ENCODE data around the gene AMELX.

AMELX gene

DNA sequence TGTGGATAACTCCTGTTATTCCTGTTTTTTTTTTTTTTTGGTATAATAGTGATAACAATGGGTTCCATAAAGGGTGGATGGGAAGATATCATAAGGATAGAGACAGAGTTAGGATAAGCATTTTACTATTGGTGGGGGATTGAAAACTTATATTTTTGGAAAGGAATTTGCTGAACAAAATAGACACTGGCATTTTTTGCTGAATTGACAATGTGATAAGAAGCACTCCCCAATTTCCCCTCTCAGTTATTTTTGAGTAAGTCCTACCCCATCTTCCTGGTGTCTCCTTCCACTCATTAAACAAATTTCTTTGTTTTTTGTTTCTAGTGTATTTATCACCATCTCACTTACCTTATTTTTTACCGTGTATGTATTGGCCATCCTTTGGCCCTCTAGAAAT, 55.8 kb downstream of the AMELX start:
- no peaks in the 10 kb centered on the region for H3K4me1 Mint-ChIP-seq
- no peaks in the 10 kb centered on the region for H3K27me3 Mint-ChIP-seq
- ATAC-seq (replicated peaks; ENCODE audit: extremely low read depth, poor library complexity, severe bottlenecking), result no peak

GRCh38 chrX:11349661-11350337, 56.6 kb downstream of the AMELX start:
- no peaks in the 10 kb centered on the region for H3K27me3 Mint-ChIP-seq
- H3K4me1 Mint-ChIP-seq, result no peaks in the 10 kb centered on the region
- no peaks in the 10 kb centered on the region for H3K36me3 Mint-ChIP-seq (ENCODE audit: insufficient read depth)
- no peak for ATAC-seq (replicated peaks; ENCODE audit: extremely low read depth, poor library complexity, severe bottlenecking)
- H3K9me3 Mint-ChIP-seq, result no peaks in the 10 kb centered on the region
- H3K27ac Mint-ChIP-seq (ENCODE audit: low read depth), result no peak overlapping the region
- no peak for DNase-seq (ENCODE audit: low spot score in 2 of 2)
- H3K4me3 Mint-ChIP-seq, result no peak overlapping the region

More for the DNA sequence above, 55.8 kb downstream of the AMELX start:
- Mint-ChIP-seq H3K27ac (ENCODE audit: low read depth) (no peak overlapping the region), H3K4me3 (no peak overlapping the region), H3K9me3 (no peaks in the 10 kb centered on the region), H3K36me3 (ENCODE audit: insufficient read depth) (no peaks in the 10 kb centered on the region)
- DNase-seq (ENCODE audit: low spot score in 2 of 2), result no peak
